ENCODE results near the gene RNF125.

The RNF125 gene

GRCh38 chr18:32110005-32110404 is 91.4 kb downstream of the RNF125 start:
- TF ChIP-seq CTCF (IDR thresholded peaks at IDR 0.05; ENCODE audit: extremely low read depth, missing control alignments): no peak
- DNase-seq (ENCODE audit: low spot score): no peak

DNA sequence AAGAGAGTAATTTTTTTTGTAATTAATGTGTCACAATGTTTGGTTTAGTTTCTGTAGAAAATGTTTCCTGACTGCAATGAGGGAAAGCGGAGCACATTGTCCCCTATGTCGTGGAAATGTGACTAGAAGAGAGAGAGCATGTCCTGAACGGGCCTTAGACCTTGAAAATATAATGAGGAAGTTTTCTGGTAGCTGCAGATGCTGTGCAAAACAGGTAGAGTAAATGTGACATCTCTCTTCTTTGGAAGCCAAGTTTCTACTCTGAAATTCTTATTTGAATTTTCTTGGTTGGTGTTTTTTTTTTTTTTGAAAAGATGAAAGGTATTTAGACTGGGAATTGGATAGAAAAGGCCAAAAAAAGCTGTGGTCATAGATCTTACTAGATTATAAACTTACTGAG is 93.1 kb downstream of the RNF125 start:
- no peak for TF ChIP-seq CTCF (IDR thresholded peaks at IDR 0.05; ENCODE audit: extremely low read depth, missing control alignments)
- DNase-seq (ENCODE audit: low spot score): no peak

- no peak for TF ChIP-seq CTCF (IDR thresholded peaks at IDR 0.05; ENCODE audit: extremely low read depth, missing control alignments)
- no peak for DNase-seq (ENCODE audit: low spot score)
Observed at GRCh38 chr18:32112826-32113225, 94.2 kb downstream of the RNF125 start.

GRCh38 chr18:32114293-32114942 is 95.8 kb downstream of the RNF125 start:
- no peak for DNase-seq (ENCODE audit: low spot score)
- no peak for TF ChIP-seq CTCF (IDR thresholded peaks at IDR 0.05; ENCODE audit: extremely low read depth, missing control alignments)

DNA sequence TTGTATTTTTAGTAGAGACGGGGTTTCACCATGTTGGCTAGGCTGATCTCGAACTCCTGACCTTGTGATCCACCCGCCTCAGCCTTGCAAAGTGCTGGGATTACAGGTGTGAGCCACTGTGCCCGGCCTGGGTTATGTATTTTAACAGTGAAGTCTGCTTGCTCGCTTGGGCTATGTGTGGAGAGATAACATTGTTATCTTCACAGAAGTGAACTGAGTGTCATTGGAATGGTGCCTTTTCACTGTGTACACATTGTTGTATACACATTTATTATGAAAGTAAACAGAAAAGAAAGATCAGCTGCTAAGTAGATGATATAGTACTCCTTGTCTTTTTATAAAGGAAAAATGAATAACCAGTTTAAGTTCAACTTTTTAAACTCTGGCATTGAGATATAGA is 103.4 kb downstream of the RNF125 start:
- no peak for DNase-seq (ENCODE audit: low spot score)
- TF ChIP-seq CTCF (IDR thresholded peaks at IDR 0.05; ENCODE audit: extremely low read depth, missing control alignments): no peak
